CD1c-positive myeloid dendritic cell (primary cell): ENCODE measurements around the gene KRTAP23-1.

Experiments
- DNase-seq: peaks from one replicate; pipeline ENCODE4 v3.0.0-alpha.2; 2016; ENCODE audit errors: extremely low spot score

Gene KRTAP23-1

GRCh38 chr21:30348506-30348905 lies at the start of gene KRTAP23-1:
Gene KRTAP23-1 (minus strand): TSS chr21:30348606. CDS start chr21:30348606, 0 bp downstream.
- DNase-seq: no peak

- DNase-seq: no peak
Measured at GRCh38 chr21:30395731-30396130, 47.3 kb upstream of the KRTAP23-1 start, which contains the start of gene KRTAP13-1. Gene KRTAP13-1 (plus strand): TSS chr21:30396031. CDS start chr21:30396087, 56 bp downstream.

- DNase-seq: no peak
Measured at GRCh38 chr21:30391492-30392025, 43.2 kb upstream of the KRTAP23-1 start.

GRCh38 chr21:30382201-30382600 lies 33.8 kb upstream of the KRTAP23-1 start:
- no peak for DNase-seq

- no peak for DNase-seq
Measured at GRCh38 chr21:30372139-30372770, 23.8 kb upstream of the KRTAP23-1 start, which contains the start of gene KRTAP13-2. Gene KRTAP13-2 (minus strand): TSS chr21:30372271. CDS start chr21:30372213, 58 bp downstream.

- no peak for DNase-seq
Measured at GRCh38 chr21:30355906-30356305, 7.5 kb upstream of the KRTAP23-1 start.

GRCh38 chr21:30354308-30355005 lies 6.1 kb upstream of the KRTAP23-1 start:
- no peak for DNase-seq

- no peak for DNase-seq
Measured at GRCh38 chr21:30351534-30351933, 3.1 kb upstream of the KRTAP23-1 start.

- no peak for DNase-seq
Measured at GRCh38 chr21:30349572-30349971, 1.2 kb upstream of the KRTAP23-1 start.

GRCh38 chr21:30345014-30345413 lies 3.4 kb downstream of the KRTAP23-1 start:
- no peak for DNase-seq

GRCh38 chr21:30340714-30341573 lies 7.5 kb downstream of the KRTAP23-1 start:
- peak; percentile 24 for DNase-seq

GRCh38 chr21:30338717-30339116 lies 9.7 kb downstream of the KRTAP23-1 start:
- no peak for DNase-seq

GRCh38 chr21:30337772-30338171 lies 10.6 kb downstream of the KRTAP23-1 start:
- DNase-seq: no peak

- no peak for DNase-seq
Measured at GRCh38 chr21:30337276-30337744, 11.1 kb downstream of the KRTAP23-1 start, which contains the start of gene KRTAP27-1. Gene KRTAP27-1 (minus strand): TSS chr21:30337694. CDS start chr21:30337668, 26 bp downstream.

GRCh38 chr21:30336596-30336995 lies 11.8 kb downstream of the KRTAP23-1 start:
- DNase-seq: no peak

- no peak for DNase-seq
Measured at GRCh38 chr21:30333736-30334135, 14.7 kb downstream of the KRTAP23-1 start.

- DNase-seq: no peak
Measured at GRCh38 chr21:30332681-30333080, 15.7 kb downstream of the KRTAP23-1 start.

GRCh38 chr21:30329203-30329875 lies 19.1 kb downstream of the KRTAP23-1 start:
- no peak for DNase-seq

- DNase-seq: no peak
Measured at GRCh38 chr21:30326390-30326789, 22.0 kb downstream of the KRTAP23-1 start.

- DNase-seq: no peak
Measured at GRCh38 chr21:30320215-30320614, 28.2 kb downstream of the KRTAP23-1 start, which contains the start of gene KRTAP26-1. Gene KRTAP26-1 (minus strand): TSS chr21:30320315. CDS start chr21:30320035, 280 bp downstream.

GRCh38 chr21:30315701-30316100 lies 32.7 kb downstream of the KRTAP23-1 start:
- no peak for DNase-seq
